Activated CD4-positive, alpha-beta T cell treated with anti-CD3 and anti-CD28 coated beads, Interleukin-2, amount 10 ng/mL, durations not matched to agents 24 days and 14 days (primary cell): ENCODE data around the gene PRDM10. TPM values are rescaled to one million over a fixed set of nuclear protein-coding genes. Genes with fewer than 3 reads are reported as not detected.
"Not testable (repeated sequence)": the region's sequence is repeated elsewhere in the genome, so short reads cannot be mapped to it uniquely, and the experiment has no call there.

Experiments used
- DNase-seq: peaks from one replicate; pipeline ENCODE4 v3.0.0; 2022
- H3K27ac Mint-ChIP-seq: one replicate; pipeline ENCODE4 v1.8.0; 2022; ENCODE audit warnings: mild to moderate bottlenecking, mixed read lengths
- H3K27me3 Mint-ChIP-seq: one replicate; pipeline ENCODE4 v1.8.0; 2022; ENCODE audit warnings: mixed read lengths
- H3K36me3 Mint-ChIP-seq: one replicate; pipeline ENCODE4 v1.8.0; 2022; ENCODE audit warnings: low read depth, mild to moderate bottlenecking, mixed read lengths
- H3K4me1 Mint-ChIP-seq: one replicate; pipeline ENCODE4 v1.8.0; 2021; ENCODE audit warnings: mixed read lengths
- H3K4me3 Mint-ChIP-seq: one replicate; pipeline ENCODE4 v1.8.0; 2022; ENCODE audit warnings: mild to moderate bottlenecking, moderate library complexity, mixed read lengths
- H3K9me3 Mint-ChIP-seq: one replicate; pipeline ENCODE4 v1.8.0; 2021; ENCODE audit warnings: mixed read lengths
- intact Hi-C: fragments of 100-400 bp; cut with micrococcal nuclease; formaldehyde crosslinking; loops from one replicate; pipeline ENCODE4 v1.15.1; 2023
- total RNA-seq: library from RNA; stranded (reverse); gene quantifications from 2 replicates; pipeline ENCODE4 v1.2.3, GENCODE V29; 2022

Gene PRDM10
- total RNA-seq, 1 donor from 2014 or later: 15.9 TPM

DNA sequence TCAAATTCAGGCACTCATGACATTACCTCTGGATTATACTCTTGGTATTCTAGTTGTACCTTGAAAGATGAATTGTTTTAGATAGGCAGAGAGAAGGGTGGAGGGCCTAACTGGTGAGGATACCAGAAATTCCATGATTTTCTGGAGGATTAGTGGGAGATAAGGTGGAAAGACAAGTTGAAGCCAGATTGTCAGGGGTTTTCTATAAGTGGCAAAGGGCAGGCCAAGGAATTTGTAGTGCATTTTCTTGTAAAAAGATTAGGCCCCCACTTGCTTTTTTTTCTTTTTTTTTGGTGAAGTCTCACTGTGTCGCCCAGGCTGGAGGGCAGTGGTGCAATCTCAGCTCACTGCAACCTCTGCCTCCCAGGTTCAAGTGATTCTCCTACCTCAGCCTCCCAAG lies 28.4 kb upstream of the PRDM10 start:
- Mint-ChIP-seq H3K27ac (no peak overlapping the region), H3K36me3 (no peaks in the 10 kb centered on the region), H3K4me3 (no peak overlapping the region), H3K4me1 (no peaks in the 10 kb centered on the region), H3K9me3 (no peaks in the 10 kb centered on the region), H3K27me3 (peaks cover 3% of the 10 kb centered on the region)
- no peak for DNase-seq
- intact Hi-C loops: no loop called here

- H3K27me3 Mint-ChIP-seq: peaks cover 8% of the 10 kb centered on the region
- no peak overlapping the region for H3K4me3 Mint-ChIP-seq
- intact Hi-C loops: no loop called here
- DNase-seq: no peak
- H3K36me3 Mint-ChIP-seq: no peaks in the 10 kb centered on the region
- no peaks in the 10 kb centered on the region for H3K4me1 Mint-ChIP-seq
- no peaks in the 10 kb centered on the region for H3K9me3 Mint-ChIP-seq
- H3K27ac Mint-ChIP-seq: no peak overlapping the region
Observed at GRCh38 chr11:130029137-130029536, 26.5 kb upstream of the PRDM10 start.

- H3K27me3 Mint-ChIP-seq: peaks cover 12% of the 10 kb centered on the region
- H3K36me3 Mint-ChIP-seq: no peaks in the 10 kb centered on the region
- no peak overlapping the region for H3K27ac Mint-ChIP-seq
- H3K4me1 Mint-ChIP-seq: no peaks in the 10 kb centered on the region
- DNase-seq: no peak
- H3K4me3 Mint-ChIP-seq: no peak overlapping the region
- intact Hi-C loops: no loop called here
- no peaks in the 10 kb centered on the region for H3K9me3 Mint-ChIP-seq
Observed at GRCh38 chr11:130025371-130025770, 22.7 kb upstream of the PRDM10 start.

DNA sequence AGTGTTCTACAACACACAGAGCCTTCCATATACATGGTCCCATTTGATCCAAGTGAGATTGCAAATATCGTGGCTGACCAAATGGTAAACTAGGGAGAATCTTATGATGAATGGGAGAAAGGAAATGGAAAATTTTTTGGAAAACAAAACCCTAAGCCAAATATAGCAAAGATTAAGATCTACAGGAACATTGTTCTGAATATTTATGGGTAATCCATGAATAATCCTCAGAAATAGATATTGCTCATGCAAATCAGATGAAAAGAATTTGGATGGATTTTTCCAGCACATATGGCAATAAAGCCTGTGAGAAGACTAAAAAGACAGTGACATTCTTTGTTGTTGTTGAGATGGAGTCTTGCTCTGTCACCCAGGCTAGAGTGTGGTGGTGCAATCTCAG lies 21.7 kb upstream of the PRDM10 start:
- H3K27ac Mint-ChIP-seq: no peak overlapping the region
- intact Hi-C loops: no loop called here
- no peaks in the 10 kb centered on the region for H3K36me3 Mint-ChIP-seq
- H3K4me1 Mint-ChIP-seq: no peaks in the 10 kb centered on the region
- H3K9me3 Mint-ChIP-seq: no peaks in the 10 kb centered on the region
- DNase-seq: no peak
- H3K27me3 Mint-ChIP-seq: peaks cover 12% of the 10 kb centered on the region
- H3K4me3 Mint-ChIP-seq: no peak overlapping the region

GRCh38 chr11:130023204-130023603 lies 20.6 kb upstream of the PRDM10 start:
- intact Hi-C loops: no loop called here
- Mint-ChIP-seq H3K9me3 (no peaks in the 10 kb centered on the region), H3K4me3 (no peak overlapping the region), H3K27me3 (peaks cover 12% of the 10 kb centered on the region), H3K36me3 (no peaks in the 10 kb centered on the region), H3K27ac (no peak overlapping the region), H3K4me1 (no peaks in the 10 kb centered on the region)
- DNase-seq: no peak

DNA sequence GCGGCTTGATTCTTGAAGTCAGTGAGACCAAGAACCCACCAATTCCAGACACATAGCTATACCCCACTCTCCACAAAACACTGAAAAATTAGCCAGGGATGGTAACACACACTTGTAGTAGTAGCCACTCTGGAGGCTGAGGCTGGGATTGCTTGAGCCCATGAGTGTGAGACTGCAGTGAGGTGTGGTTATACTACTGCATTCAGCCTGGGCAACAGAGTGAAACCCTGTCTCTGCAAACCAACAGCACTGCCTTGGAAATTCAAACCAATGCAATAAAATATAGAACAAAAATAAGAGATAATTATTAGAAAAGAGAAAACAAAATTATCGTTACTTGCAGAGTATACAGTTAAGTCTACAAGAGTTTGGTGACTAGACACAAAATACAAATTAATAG lies 20.2 kb upstream of the PRDM10 start:
- Mint-ChIP-seq H3K27ac (no peak overlapping the region), H3K27me3 (peaks cover 12% of the 10 kb centered on the region), H3K4me3 (no peak overlapping the region), H3K36me3 (no peaks in the 10 kb centered on the region), H3K4me1 (no peaks in the 10 kb centered on the region), H3K9me3 (no peaks in the 10 kb centered on the region)
- intact Hi-C loops: no loop called here
- DNase-seq: no peak

GRCh38 chr11:130021606-130022005 lies 19.0 kb upstream of the PRDM10 start:
- intact Hi-C loops, DNase-seq, H3K4me3 Mint-ChIP-seq, H3K36me3 Mint-ChIP-seq, H3K27ac Mint-ChIP-seq, H3K9me3 Mint-ChIP-seq, H3K4me1 Mint-ChIP-seq: not testable (repeated sequence)
- peaks cover 12% of the 10 kb centered on the region for H3K27me3 Mint-ChIP-seq

DNA sequence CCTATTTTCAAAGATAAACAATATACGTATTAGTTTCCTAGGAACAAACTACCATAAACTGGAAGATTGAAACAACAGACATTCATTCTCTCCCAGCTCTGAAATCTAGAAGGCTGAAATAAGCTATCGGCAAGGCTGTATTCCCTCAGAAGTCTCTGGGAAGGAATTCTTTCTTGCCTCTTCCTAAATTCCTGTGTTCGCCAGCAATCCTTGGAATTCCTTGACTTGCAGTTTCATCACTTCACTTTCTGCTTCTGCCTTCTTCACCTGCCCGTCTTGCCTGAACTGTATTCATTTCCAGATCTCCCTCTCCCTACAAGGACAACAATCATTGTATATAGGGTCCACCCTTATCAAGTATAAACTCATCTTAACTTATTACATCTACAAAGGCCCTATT lies 17.7 kb upstream of the PRDM10 start:
- H3K4me3 Mint-ChIP-seq: no peak overlapping the region
- DNase-seq: no peak
- no peaks in the 10 kb centered on the region for H3K36me3 Mint-ChIP-seq
- intact Hi-C loops: no loop called here
- H3K27ac Mint-ChIP-seq: no peak overlapping the region
- peaks cover 6% of the 10 kb centered on the region for H3K9me3 Mint-ChIP-seq
- H3K27me3 Mint-ChIP-seq: peaks cover 15% of the 10 kb centered on the region
- H3K4me1 Mint-ChIP-seq: no peaks in the 10 kb centered on the region

- H3K9me3 Mint-ChIP-seq, H3K27ac Mint-ChIP-seq, DNase-seq, H3K36me3 Mint-ChIP-seq, H3K4me1 Mint-ChIP-seq, H3K27me3 Mint-ChIP-seq, H3K4me3 Mint-ChIP-seq, intact Hi-C loops: not testable (repeated sequence)
Observed at GRCh38 chr11:130015846-130016245, 13.2 kb upstream of the PRDM10 start.

- Mint-ChIP-seq H3K27ac (no peak overlapping the region), H3K27me3 (peaks cover 14% of the 10 kb centered on the region), H3K9me3 (no peaks in the 10 kb centered on the region), H3K4me1 (peaks cover 4% of the 10 kb centered on the region), H3K4me3 (no peak overlapping the region), H3K36me3 (no peaks in the 10 kb centered on the region)
- DNase-seq: no peak
- intact Hi-C loops: no loop called here
Observed at GRCh38 chr11:130008326-130008725, 5.7 kb upstream of the PRDM10 start.

DNA sequence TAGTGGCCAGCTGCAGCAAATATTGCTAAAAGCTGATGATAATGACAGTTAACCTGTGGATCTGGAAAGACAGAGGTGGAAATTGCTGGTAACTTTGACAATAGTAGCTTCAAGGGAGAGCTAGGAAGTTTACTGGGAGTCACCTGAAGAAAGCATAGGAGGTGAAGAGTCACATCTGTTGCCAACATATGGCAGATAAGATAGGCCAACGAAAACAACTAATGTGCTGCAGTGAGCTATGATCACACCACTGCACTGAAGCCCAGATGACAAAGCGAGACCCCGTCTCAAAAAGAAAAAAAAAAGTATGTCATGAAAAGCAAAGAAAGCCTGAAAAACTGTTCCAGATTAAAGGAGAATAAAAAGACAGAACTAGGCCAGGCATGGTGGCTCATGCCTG lies 4.3 kb upstream of the PRDM10 start:
- H3K36me3 Mint-ChIP-seq: no peaks in the 10 kb centered on the region
- peaks cover 4% of the 10 kb centered on the region for H3K4me1 Mint-ChIP-seq
- H3K4me3 Mint-ChIP-seq: no peak overlapping the region
- H3K27ac Mint-ChIP-seq: no peak overlapping the region
- peaks cover 14% of the 10 kb centered on the region for H3K27me3 Mint-ChIP-seq
- intact Hi-C loops: no loop called here
- DNase-seq: no peak
- no peaks in the 10 kb centered on the region for H3K9me3 Mint-ChIP-seq

- no peak for DNase-seq
- Mint-ChIP-seq H3K9me3 (no peaks in the 10 kb centered on the region), H3K27me3 (peaks cover 7% of the 10 kb centered on the region), H3K4me1 (peaks cover 16% of the 10 kb centered on the region), H3K4me3 (peak overlapping the region; percentile 98), H3K27ac (peak overlapping the region; percentile 89), H3K36me3 (peaks cover 6% of the 10 kb centered on the region)
- intact Hi-C loops: loop anchor here (1.0 to 5.0 kb wide), 5 partner anchors 43 to 119 kb away; partner anchors contain the start of gene APLP2
Observed at GRCh38 chr11:130003717-130004001, 1.0 kb upstream of the PRDM10 start.

- Mint-ChIP-seq H3K4me3 (peak overlapping the region; percentile 98), H3K9me3 (no peaks in the 10 kb centered on the region), H3K27ac (peak overlapping the region; percentile 100), H3K36me3 (peaks cover 6% of the 10 kb centered on the region), H3K27me3 (peaks cover 3% of the 10 kb centered on the region), H3K4me1 (peaks cover 18% of the 10 kb centered on the region)
- peak; percentile 97 for DNase-seq
- intact Hi-C loops: loop anchor here (1.0 to 5.0 kb wide), 5 partner anchors 43 to 119 kb away; partner anchors contain the start of gene APLP2
Observed at GRCh38 chr11:130002846-130003716, 446 bp upstream of the PRDM10 start.

GRCh38 chr11:130001461-130002351 lies 929 bp downstream of the PRDM10 start:
- peak overlapping the region; percentile 95 for H3K27ac Mint-ChIP-seq
- no peak for DNase-seq
- H3K4me3 Mint-ChIP-seq: peak overlapping the region; percentile 98
- intact Hi-C loops: loop anchor here (2.0 to 5.0 kb wide), 4 partner anchors 79 to 915 kb away; partner anchors contain the start of genes SNX19 and ZBTB44
- H3K36me3 Mint-ChIP-seq: peaks cover 10% of the 10 kb centered on the region
- H3K27me3 Mint-ChIP-seq: peaks cover 2% of the 10 kb centered on the region
- H3K9me3 Mint-ChIP-seq: no peaks in the 10 kb centered on the region
- H3K4me1 Mint-ChIP-seq: peaks cover 18% of the 10 kb centered on the region
